COLO829 (cell line): ENCODE data around the gene COQ8A.

Source experiments
- DNase-seq: peaks from one replicate; pipeline ENCODE4 v3.0.0; 2012; ENCODE audit warnings: low spot score

The COQ8A gene

DNA sequence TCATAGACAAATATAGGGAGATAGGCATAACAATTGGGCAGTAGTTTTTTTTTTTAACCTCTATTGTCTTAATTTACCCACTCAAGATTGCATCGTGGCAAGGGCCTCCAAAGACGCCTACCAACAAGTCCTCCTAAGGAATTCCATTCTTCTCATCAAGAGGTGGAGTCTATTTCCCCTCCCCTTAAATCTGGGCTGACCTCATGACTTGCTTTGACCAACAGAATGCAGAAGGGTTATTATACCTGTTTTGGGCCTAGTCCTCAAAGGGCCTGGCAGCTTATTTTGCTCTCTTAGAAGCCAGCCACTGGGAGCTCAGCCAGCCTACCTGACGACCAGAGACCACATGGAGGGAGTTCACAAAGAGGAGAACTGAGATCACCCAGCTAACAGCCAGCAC, 92.3 kb downstream of the COQ8A start:
- DNase-seq = no peak

DNA sequence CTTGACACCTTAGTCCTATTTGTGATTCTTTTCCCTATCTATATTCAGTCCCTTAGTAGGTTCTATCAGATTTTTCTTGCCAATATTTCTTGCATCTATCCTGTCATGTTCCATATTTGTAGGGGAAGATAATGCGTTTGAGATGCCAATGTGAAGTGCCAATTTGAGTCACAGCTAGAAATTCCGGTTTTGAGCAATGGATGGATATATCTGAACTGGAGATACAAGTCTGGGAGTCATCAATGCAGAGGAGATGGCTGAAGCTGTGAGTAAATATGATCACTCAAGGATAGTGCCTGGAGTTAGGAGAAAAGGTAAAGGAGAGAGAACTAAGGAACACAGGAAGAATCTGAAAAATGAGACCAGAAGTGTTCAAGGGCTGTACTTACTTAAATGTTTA, 93.8 kb downstream of the COQ8A start:
- DNase-seq = no peak

DNA sequence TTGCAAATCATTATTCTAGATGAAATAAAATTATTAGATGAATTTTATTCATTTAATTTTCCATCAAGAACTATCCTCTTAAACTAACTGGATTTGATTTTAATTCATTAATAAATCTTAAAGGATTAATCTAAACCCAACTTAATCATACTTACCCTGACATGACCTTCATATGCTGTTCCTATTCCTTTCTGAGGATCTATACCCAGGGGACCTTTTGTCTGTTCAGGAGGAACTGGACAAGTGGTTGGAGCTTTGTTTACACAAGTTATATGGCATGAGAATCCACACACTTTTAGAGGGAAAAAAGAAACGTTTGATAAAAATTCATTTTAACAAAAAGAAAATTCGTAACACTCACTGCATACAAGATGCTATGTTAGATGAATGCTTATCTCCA, 95.2 kb downstream of the COQ8A start:
- DNase-seq = no peak

DNA sequence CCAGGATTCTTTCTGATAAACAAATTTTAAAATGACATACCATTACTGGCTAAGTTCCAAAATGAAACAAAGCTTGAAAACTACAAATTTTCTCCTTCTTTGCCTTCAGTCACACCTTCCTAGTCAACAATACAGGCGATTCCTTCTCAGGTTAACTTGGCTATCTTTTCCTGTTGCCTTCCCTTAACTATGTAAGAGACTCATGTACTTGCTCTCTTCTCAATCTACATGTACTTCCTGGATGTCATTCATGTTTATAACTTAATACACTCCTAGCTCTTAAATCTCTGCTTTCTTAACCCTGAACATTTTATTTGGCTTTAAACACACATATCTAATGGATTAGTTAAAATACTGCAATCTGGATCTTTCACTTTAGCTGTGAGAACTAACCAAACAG, 97.0 kb downstream of the COQ8A start:
- DNase-seq = no peak
